Lower lobe of right lung (tissue), 2 donors: Measurements from ENCODE around the gene MAN2A2. TPM values are rescaled to one million over a fixed set of nuclear protein-coding genes. Genes with fewer than 3 reads are reported as not detected.

ENCODE experiments used
- ATAC-seq, 2 donors: fragments of 200-7000 bp; cut with Tn5 transposase; one replicate each; pipeline ENCODE4 v1.9.1; 2020 to 2022; ENCODE audit warnings: mild to moderate bottlenecking in 2 of 2, moderate library complexity in 2 of 2
- DNase-seq: peaks from one replicate; pipeline ENCODE4 v3.0.0-alpha.2; 2020
- H3K27ac ChIP-seq: fragments of 200-600 bp; one replicate; pipeline ENCODE4 v1.8.0; 2022
- H3K27me3 ChIP-seq: fragments of 200-600 bp; one replicate; pipeline ENCODE4 v1.8.0; 2022; ENCODE audit warnings: low read depth
- H3K36me3 ChIP-seq: fragments of 200-600 bp; one replicate; pipeline ENCODE4 v1.8.0; 2022; ENCODE audit warnings: mild to moderate bottlenecking
- H3K4me1 ChIP-seq: fragments of 200-600 bp; one replicate; pipeline ENCODE4 v1.8.0; 2022
- H3K4me3 ChIP-seq: fragments of 200-600 bp; one replicate; pipeline ENCODE4 v1.8.0; 2022; ENCODE audit warnings: mild to moderate bottlenecking
- H3K9me3 ChIP-seq: fragments of 200-600 bp; one replicate; pipeline ENCODE4 v1.8.0; 2022
- intact Hi-C: fragments of 100-400 bp; cut with DNase I; formaldehyde crosslinking; loops from one replicate; pipeline ENCODE4 v1.11.0; 2022
- total RNA-seq: library from RNA; stranded (reverse); fragmentation: NEBNext Ultra II Directional; extraction: Animal tissue kit (Norgen Biotek cat#: 25700); gene quantifications from one replicate; pipeline ENCODE4 v1.2.1, GENCODE V29; 2021
- TF ChIP-seq, protein P1 (sequence below): fragments of 200-600 bp; IDR thresholded peaks from one replicate; pipeline ENCODE4 v1.8.0; 2022; ENCODE audit warnings: antibody characterized with exemption, mild to moderate bottlenecking
- donor health status: DM: no; HTN: yes; CAD: no; lungs with severe emphysema.

Gene MAN2A2
- total RNA-seq, 1 donor from 2014 or later = 96.9 TPM

DNA sequence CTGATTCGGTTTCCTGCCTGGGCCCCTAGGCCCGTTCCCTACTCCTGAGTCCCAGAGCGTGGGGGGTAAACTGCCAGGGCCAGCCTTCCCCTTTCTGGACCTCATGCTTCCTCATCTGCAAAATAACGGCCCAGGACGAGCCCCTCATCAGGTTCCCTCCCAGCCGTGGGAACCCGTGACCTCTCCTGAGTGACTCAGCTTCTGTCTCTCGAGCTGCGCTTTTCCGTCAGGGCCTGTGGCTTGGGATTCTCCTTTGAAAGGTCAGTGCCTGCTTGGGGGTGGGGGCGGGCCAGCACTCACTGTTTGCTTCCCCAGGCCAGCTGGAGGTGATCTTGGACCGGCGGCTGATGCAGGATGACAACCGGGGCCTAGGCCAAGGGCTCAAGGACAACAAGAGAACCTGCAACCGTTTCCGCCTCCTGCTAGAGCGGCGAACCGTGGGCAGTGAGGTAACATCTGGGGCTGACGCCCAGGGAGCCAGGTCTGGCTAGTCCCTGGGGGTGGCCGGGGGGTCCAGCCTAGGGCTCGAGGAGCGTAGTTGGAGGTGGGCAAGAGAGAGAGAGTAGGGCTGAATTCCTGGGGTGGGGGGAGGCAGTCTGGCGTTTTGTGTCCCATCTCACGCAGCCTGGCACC, 12.8 kb downstream of the MAN2A2 start:
- Histone ChIP-seq H3K36me3 (peaks cover 100% of the 10 kb centered on the region), H3K4me1 (peaks cover 12% of the 10 kb centered on the region), H3K27ac (peak overlapping the region; percentile 49), H3K9me3 (no peaks in the 10 kb centered on the region), H3K4me3 (peak overlapping the region; percentile 21), H3K27me3 (no peaks in the 10 kb centered on the region)
- DNase-seq (peak; percentile 87), ATAC-seq (peak; percentile 72 to 80)
- intact Hi-C loops = no loop called here
- TF ChIP-seq, protein P1, sequence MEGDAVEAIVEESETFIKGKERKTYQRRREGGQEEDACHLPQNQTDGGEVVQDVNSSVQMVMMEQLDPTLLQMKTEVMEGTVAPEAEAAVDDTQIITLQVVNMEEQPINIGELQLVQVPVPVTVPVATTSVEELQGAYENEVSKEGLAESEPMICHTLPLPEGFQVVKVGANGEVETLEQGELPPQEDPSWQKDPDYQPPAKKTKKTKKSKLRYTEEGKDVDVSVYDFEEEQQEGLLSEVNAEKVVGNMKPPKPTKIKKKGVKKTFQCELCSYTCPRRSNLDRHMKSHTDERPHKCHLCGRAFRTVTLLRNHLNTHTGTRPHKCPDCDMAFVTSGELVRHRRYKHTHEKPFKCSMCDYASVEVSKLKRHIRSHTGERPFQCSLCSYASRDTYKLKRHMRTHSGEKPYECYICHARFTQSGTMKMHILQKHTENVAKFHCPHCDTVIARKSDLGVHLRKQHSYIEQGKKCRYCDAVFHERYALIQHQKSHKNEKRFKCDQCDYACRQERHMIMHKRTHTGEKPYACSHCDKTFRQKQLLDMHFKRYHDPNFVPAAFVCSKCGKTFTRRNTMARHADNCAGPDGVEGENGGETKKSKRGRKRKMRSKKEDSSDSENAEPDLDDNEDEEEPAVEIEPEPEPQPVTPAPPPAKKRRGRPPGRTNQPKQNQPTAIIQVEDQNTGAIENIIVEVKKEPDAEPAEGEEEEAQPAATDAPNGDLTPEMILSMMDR = no peak

DNA sequence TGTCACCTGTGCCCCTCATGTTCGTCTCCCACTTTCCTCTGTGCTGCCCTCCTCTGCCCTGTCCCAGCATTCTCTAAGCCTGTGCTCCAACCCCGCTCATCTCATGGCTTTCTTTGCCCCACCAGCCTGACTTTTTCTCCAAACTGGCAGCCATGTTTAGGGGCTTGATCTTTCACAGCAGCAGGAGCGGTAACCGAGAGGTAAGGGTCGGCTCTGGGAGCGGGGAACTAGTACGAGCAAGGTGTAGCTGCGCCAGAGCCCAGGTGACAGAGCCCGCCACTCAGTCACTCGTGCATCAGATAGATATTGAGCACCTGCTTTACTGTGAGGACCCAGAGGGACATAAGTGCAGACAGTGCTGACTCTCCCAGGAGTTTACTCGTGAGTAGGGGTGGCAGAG, 13.4 kb downstream of the MAN2A2 start:
- TF ChIP-seq, protein P1 = no peak
- H3K27ac ChIP-seq = peak overlapping the region; percentile 49
- DNase-seq (peak; percentile 36), ATAC-seq (no peak)
- no peaks in the 10 kb centered on the region for H3K9me3 ChIP-seq
- no peaks in the 10 kb centered on the region for H3K27me3 ChIP-seq
- peaks cover 12% of the 10 kb centered on the region for H3K4me1 ChIP-seq
- H3K4me3 ChIP-seq = peak overlapping the region; percentile 21
- H3K36me3 ChIP-seq = peaks cover 100% of the 10 kb centered on the region
- intact Hi-C loops = no loop called here

DNA sequence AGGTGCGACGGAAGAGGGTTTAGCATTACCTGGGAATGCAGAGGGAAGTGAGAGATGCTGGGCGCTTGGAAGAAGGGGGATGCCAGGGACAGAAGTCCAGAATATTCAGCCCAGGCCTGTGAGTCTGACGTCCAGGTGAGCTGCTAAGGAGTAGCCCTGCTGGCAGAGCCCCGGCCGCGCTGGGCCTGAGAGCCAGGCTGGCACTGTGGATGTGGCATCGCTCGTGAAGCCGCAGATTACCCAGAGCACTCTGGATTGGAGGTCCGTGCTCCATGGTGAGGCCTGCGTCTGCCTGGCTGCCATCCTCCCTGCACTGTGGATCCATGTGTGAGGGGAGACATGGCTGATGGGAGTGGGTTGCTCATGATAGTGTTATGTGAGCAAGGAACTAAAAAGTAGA, 14.5 kb downstream of the MAN2A2 start:
- peaks cover 95% of the 10 kb centered on the region for H3K36me3 ChIP-seq
- peaks cover 12% of the 10 kb centered on the region for H3K4me1 ChIP-seq
- no peaks in the 10 kb centered on the region for H3K9me3 ChIP-seq
- ATAC-seq (no peak), DNase-seq (no peak)
- TF ChIP-seq, protein P1 = no peak
- no peaks in the 10 kb centered on the region for H3K27me3 ChIP-seq
- no peak overlapping the region for H3K27ac ChIP-seq
- H3K4me3 ChIP-seq = no peak overlapping the region
- intact Hi-C loops = no loop called here

DNA sequence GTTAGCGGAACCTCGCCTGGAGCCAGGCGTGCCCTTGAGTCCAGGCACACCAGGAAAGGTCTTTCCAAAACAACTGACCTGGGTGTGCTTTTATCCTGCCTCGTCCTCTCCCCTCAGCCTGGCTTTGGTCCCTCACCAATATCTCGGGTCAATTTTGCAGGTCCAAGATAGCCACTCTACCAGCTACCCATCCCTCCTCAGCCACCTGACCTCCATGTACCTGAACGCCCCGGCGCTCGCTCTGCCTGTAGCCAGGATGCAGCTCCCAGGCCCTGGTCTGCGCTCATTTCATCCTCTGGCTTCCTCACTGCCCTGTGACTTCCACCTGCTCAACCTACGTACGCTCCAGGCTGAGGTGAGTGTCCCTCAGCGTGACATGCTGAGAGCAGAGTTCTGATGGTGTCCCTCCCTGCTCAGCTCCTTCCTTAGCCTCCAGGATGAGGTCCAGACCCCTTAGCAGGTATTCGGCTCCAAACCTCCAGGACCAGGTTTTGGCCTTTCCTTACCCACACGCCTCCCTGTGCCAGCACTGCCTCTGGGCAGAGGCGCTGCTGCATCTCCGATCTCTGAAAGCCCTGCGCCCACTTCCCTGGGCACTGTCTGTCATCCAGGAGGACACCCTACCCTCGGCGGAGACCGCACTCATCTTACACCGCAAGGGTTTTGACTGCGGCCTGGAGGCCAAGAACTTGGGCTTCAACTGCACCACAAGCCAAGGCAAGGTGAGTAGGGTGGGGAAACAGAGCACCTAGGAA, 15.1 kb downstream of the MAN2A2 start:
- Histone ChIP-seq H3K27me3 (no peaks in the 10 kb centered on the region), H3K27ac (no peak overlapping the region), H3K4me3 (no peak overlapping the region), H3K4me1 (peaks cover 12% of the 10 kb centered on the region), H3K36me3 (peaks cover 89% of the 10 kb centered on the region), H3K9me3 (no peaks in the 10 kb centered on the region)
- TF ChIP-seq, protein P1 = no peak
- DNase-seq (no peak), ATAC-seq (no peak)
- intact Hi-C loops = no loop called here

DNA sequence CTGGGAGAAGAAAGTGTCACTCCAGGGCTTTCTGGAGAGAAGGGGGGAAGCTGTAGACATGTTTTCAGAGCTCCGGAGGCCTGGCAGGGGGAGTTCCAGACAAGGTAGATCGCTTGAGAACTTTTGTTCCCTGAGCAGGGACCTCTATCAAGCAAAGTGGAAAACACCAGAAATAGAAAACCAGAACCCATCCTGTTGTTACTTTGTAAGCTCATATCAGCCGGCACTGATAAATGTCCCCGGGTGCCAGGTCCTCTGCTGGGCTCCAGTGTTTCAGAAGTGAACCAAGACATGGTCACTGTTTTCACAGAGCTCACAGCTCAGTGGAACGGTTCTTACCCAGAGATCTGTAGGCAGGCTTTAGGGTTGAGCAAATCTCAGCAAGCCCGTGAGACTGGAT, 15.7 kb downstream of the MAN2A2 start:
- no peaks in the 10 kb centered on the region for H3K27me3 ChIP-seq
- no peak overlapping the region for H3K4me3 ChIP-seq
- no peaks in the 10 kb centered on the region for H3K9me3 ChIP-seq
- TF ChIP-seq, protein P1 = no peak
- intact Hi-C loops = no loop called here
- no peak overlapping the region for H3K27ac ChIP-seq
- peaks cover 12% of the 10 kb centered on the region for H3K4me1 ChIP-seq
- peaks cover 83% of the 10 kb centered on the region for H3K36me3 ChIP-seq
- ATAC-seq = no peak
- DNase-seq = no peak
